ENCODE measurements around the gene CLRN1. TPM values are rescaled to one million over a fixed set of nuclear protein-coding genes. Genes with fewer than 3 reads are reported as not detected.

The CLRN1 gene, protein sequence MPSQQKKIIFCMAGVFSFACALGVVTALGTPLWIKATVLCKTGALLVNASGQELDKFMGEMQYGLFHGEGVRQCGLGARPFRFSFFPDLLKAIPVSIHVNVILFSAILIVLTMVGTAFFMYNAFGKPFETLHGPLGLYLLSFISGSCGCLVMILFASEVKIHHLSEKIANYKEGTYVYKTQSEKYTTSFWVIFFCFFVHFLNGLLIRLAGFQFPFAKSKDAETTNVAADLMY
- polyA plus RNA-seq: not detected in 2 replicates

DNA sequence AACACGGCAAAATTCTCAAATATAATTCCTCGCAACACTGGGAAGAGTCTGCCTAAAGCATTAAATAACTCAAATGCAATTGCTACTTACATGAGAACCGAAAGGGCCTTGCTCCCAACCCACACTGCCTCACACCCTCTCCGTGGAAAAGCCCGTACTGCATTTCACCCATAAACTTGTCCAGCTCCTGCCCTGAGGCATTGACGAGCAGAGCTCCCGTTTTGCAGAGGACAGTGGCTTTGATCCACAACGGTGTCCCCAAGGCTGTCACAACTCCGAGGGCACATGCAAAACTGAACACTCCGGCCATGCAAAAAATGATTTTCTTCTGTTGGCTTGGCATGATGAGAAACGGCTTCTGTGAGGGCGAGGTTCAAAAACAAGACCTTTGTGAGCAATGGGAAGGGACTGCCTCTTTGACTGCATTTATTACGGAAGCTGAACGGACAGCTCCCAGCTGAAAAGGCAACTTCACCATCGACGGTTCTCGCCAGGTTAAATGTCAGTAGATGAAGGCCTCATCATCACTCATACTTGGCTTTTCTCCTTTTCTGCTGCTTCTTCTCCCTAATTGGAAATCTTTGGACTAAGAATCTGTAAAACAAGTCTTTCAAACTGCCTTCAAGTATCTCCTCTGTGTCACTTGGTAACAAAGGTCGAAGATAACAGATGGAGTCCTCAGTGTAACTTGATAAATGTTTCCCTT, at the start of gene CLRN1:
TSS of gene CLRN1 (minus strand) at position 362 of the 706 bp plus-strand sequence. CDS start at position 343, 19 bp downstream.

DNA sequence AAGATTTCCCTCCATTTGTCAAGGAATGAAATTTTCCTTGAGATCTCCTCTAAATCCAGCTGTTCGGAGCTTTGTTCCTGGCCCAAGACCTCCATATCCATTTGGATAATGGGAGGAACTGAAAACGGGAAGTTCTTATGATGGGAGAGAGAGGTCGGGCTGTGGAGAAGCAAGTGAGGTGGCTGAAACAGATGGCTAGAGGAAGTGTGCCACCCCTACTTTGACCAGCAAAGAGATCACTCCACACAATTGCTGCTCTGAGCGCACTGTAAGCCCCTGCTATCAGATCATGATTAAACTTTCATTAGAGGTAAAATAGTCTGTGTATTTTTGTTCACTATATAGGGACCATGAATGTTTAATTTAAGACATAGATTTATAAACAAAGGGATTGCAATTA, 67.2 kb downstream of the CLRN1 start, which contains the start of gene MINDY4B:
TSS of gene MINDY4B (minus strand) at position 101 of the 400 bp plus-strand sequence. CDS start at position 101, 0 bp downstream.

Other genes with a start within 250 kb of the CLRN1 start
- gene SIAH2, start 209.6 kb downstream of the CLRN1 start, polyA plus RNA-seq: 26.8 and 29.7 TPM in 2 replicates
- gene MINDY4B, start 67.3 kb downstream of the CLRN1 start, polyA plus RNA-seq: not detected in 2 replicates
- 3.2 and 8.0 TPM in 2 replicates for gene MED12L, start 112.9 kb upstream of the CLRN1 start, polyA plus RNA-seq
- gene GPR171, start 230.5 kb upstream of the CLRN1 start, polyA plus RNA-seq: 8.1 TPM in 1 of 2 replicates, not detected in the other